SK-N-SH (cell line): ENCODE results near the gene ARV1. TPM values are rescaled to one million over a fixed set of nuclear protein-coding genes. Genes with fewer than 3 reads are reported as not detected.

Source experiments
- CTCF ChIA-PET: fragments of 300-600, 350-600 bp; formaldehyde crosslinking; extraction: SDS; loops from one replicate; lab custom pipeline; 2021; lab: Yijun Ruan, JAX
- POLR2A ChIA-PET: fragments of 350-600 bp; sonication (Branson Sonifier 250); formaldehyde crosslinking; extraction: SDS; loops from one replicate; lab custom pipeline; 2020; ENCODE audit warnings: antibody characterized with exemption, inconsistent platforms; lab: Yijun Ruan, JAX
- DNase-seq: peaks from one replicate; pipeline ENCODE4 v3.0.0; 2012
- H2AFZ ChIP-seq: fragments of 200-600 bp; sonication (generic); 2 replicates; pipeline ENCODE4 v1.8.1; 2016; ENCODE audit warnings: antibody characterized with exemption, mild to moderate bottlenecking, low read depth
- H3F3A ChIP-seq: fragments of 200-600 bp; sonication (generic); replicated peaks from 2 replicates; pipeline ENCODE3; 2016; ENCODE audit warnings: antibody characterized with exemption, mild to moderate bottlenecking; ENCODE audit not compliant: insufficient read depth
- H3K27ac ChIP-seq, 2 experiments: fragments of 200-500 bp in 1 of 2; fragments of 200-600 bp in 1 of 2; sonication (Bioruptor generic) in 1 of 2; sonication (generic), shearing (Covaris generic) in 1 of 2; 2 replicates each; pipeline versions ENCODE4 v1.5.1 to v1.6.1; 2014 to 2016; ENCODE audit warnings: low read depth in 2 of 2, inconsistent platforms in 1 of 2, low read length in 1 of 2, mild to moderate bottlenecking in 1 of 2, mixed read lengths in 1 of 2
- H3K27me3 ChIP-seq: fragments of 200-600 bp; sonication (generic), shearing (Covaris generic); 2 replicates; pipeline ENCODE4 v1.6.1; 2016; ENCODE audit warnings: mixed run types; ENCODE audit not compliant: insufficient read depth
- H3K36me3 ChIP-seq, 2 experiments: fragments of 200-500 bp in 1 of 2; fragments of 200-600 bp in 1 of 2; sonication (Bioruptor generic) in 1 of 2; sonication (generic) in 1 of 2; replicated peaks in 1 of 2; 2 replicates each; pipeline versions ENCODE3 to v1.5.1; 2014 to 2016; ENCODE audit warnings: low read length in 1 of 2, mild to moderate bottlenecking in 1 of 2; ENCODE audit not compliant: insufficient read depth in 2 of 2, control insufficient read depth in 1 of 2
- H3K4me1 ChIP-seq, 2 experiments: fragments of 200-500 bp in 1 of 2; fragments of 200-600 bp in 1 of 2; sonication (Bioruptor generic) in 1 of 2; sonication (generic), shearing (Covaris generic) in 1 of 2; 2 replicates each; pipeline versions ENCODE4 v1.5.1 to v1.6.1; 2014 to 2016; ENCODE audit warnings: low read depth in 1 of 2, low read length in 1 of 2, mixed run types in 1 of 2; ENCODE audit not compliant: insufficient read depth in 2 of 2, control insufficient read depth in 1 of 2
- H3K4me2 ChIP-seq: fragments of 200-600 bp; sonication (generic), shearing (Covaris generic); 2 replicates; pipeline ENCODE4 v1.6.1; 2017; ENCODE audit warnings: mixed run types
- H3K4me3 ChIP-seq, 2 experiments: fragments of 200-500 bp in 1 of 2; fragments of 200-600 bp in 1 of 2; sonication (Bioruptor generic) in 1 of 2; sonication (generic), shearing (Covaris generic) in 1 of 2; 2 replicates each; pipeline versions ENCODE4 v1.5.1 to v1.8.1; 2014 to 2016; ENCODE audit warnings: low read depth in 2 of 2, inconsistent platforms in 1 of 2, low read length in 1 of 2, mild to moderate bottlenecking in 1 of 2, mixed read lengths in 1 of 2, moderate library complexity in 1 of 2
- H3K79me2 ChIP-seq: fragments of 200-600 bp; sonication (generic); 2 replicates; pipeline ENCODE4 v1.8.1; 2017; ENCODE audit warnings: mild to moderate bottlenecking; ENCODE audit not compliant: insufficient read depth
- H3K9ac ChIP-seq: fragments of 200-600 bp; sonication (generic); 2 replicates; pipeline ENCODE4 v1.6.1; 2017; ENCODE audit warnings: mixed run types
- H3K9me2 ChIP-seq: fragments of 200-600 bp; sonication (generic); 2 replicates; pipeline ENCODE4 v1.6.1; 2017; ENCODE audit warnings: mixed run types
- H3K9me3 ChIP-seq: fragments of 200-600 bp; sonication (generic); 2 replicates; pipeline ENCODE4 v1.6.1; 2017; ENCODE audit warnings: mixed run types, mild to moderate bottlenecking, moderate library complexity
- H4K20me1 ChIP-seq: fragments of 200-600 bp; sonication (generic); 2 replicates; pipeline ENCODE4 v1.6.1; 2017; ENCODE audit warnings: mild to moderate bottlenecking, mixed run types; ENCODE audit not compliant: insufficient read depth
- ELF1 ChIP-seq: IDR thresholded peaks from 2 replicates; pipeline ENCODE4 v1.4.0; 2012
- EP300 ChIP-seq, 2 experiments: IDR thresholded peaks; 2 replicates each; pipeline versions ENCODE4 v1.4.0 to v1.6.1; 2012; ENCODE audit warnings: borderline replicate concordance in 1 of 2, low read depth in 1 of 2, low read length in 1 of 2
- EZH2phosphoT487 ChIP-seq: fragments of 200-600 bp; sonication (generic); IDR thresholded peaks from 2 replicates; pipeline ENCODE4 v1.6.1; 2017; ENCODE audit warnings: low read depth, mixed run types, mild to moderate bottlenecking, antibody characterized with exemption, moderate library complexity, borderline replicate concordance
- FOXJ3 ChIP-seq: sonication (generic); formaldehyde crosslinking; IDR thresholded peaks from 2 replicates; pipeline ENCODE4 v1.5.1; 2020; ENCODE audit warnings: mild to moderate bottlenecking, missing genetic modification reagents
- GATA2 ChIP-seq: sonication (generic); formaldehyde crosslinking; IDR thresholded peaks from 2 replicates; pipeline ENCODE4 v1.5.0; 2020; ENCODE audit warnings: mild to moderate bottlenecking, missing genetic modification reagents
- JUND ChIP-seq: IDR thresholded peaks from 2 replicates; pipeline ENCODE4 v1.4.0; 2012
- MXI1 ChIP-seq: IDR thresholded peaks from 2 replicates; pipeline ENCODE4 v1.6.1; 2012; ENCODE audit warnings: mild to moderate bottlenecking, low read depth, low read length, improper control_type of control experiment
- NRF1 ChIP-seq: IDR thresholded peaks from 2 replicates; pipeline ENCODE4 v1.6.1; 2012; ENCODE audit warnings: low read depth, mild to moderate bottlenecking, low read length
- PBX3 ChIP-seq: IDR thresholded peaks from 2 replicates; pipeline ENCODE4; 2012
- POLR2AphosphoS5 ChIP-seq: IDR thresholded peaks from 2 replicates; pipeline ENCODE4 v1.6.1; 2012; ENCODE audit warnings: low read depth, low read length
- RAD21 ChIP-seq: IDR thresholded peaks from 2 replicates; pipeline ENCODE4 v1.6.1; 2012; ENCODE audit warnings: mild to moderate bottlenecking, low read length
- RCOR1 ChIP-seq: fragments of 150-350 bp; IDR thresholded peaks from 2 replicates; pipeline ENCODE4 v1.6.1; 2017; ENCODE audit warnings: antibody characterized with exemption, low read length
- REST ChIP-seq: IDR thresholded peaks from 2 replicates; pipeline ENCODE4 v1.6.1; 2012; ENCODE audit warnings: mild to moderate bottlenecking, low read depth, low read length, moderate library complexity
- RFX5 ChIP-seq: IDR thresholded peaks from 2 replicates; pipeline ENCODE4 v1.6.1; 2012; ENCODE audit warnings: mild to moderate bottlenecking, improper control_type of control experiment, low read length
- RXRA ChIP-seq: IDR thresholded peaks from 2 replicates; pipeline ENCODE4 v1.4.0; 2012; ENCODE audit warnings: low read depth, mild to moderate bottlenecking, borderline replicate concordance
- TAF1 ChIP-seq: IDR thresholded peaks from 2 replicates; pipeline ENCODE4 v1.6.1; 2012; ENCODE audit warnings: low read depth, mild to moderate bottlenecking, low read length, moderate library complexity, borderline replicate concordance
- TCF12 ChIP-seq: IDR thresholded peaks from 2 replicates; pipeline ENCODE4 v1.4.0; 2012
- TEAD4 ChIP-seq: IDR thresholded peaks from 2 replicates; pipeline ENCODE4 v1.4.0; 2012; ENCODE audit warnings: mild to moderate bottlenecking, borderline replicate concordance; ENCODE audit not compliant: insufficient read depth
- WGBS: methylation state at CpG from one replicate; pipeline ENCODE4 v1.1.6; 2017; ENCODE audit warnings: low lambda C conversion rate; 5-methylcytosine and 5-hydroxymethylcytosine counted together
- polyA plus RNA-seq, 3 experiments: library from polyadenylated mRNA; depleted of rRNA; stranded (reverse); fragments of >200 nt; gene quantifications; 2 replicates each; pipeline ENCODE4 v1.2.3, GENCODE V29; 2012

ARV1 gene
- polyA plus RNA-seq, 1 of the 3 experiments (the other 2 are of a cell fraction) = 26.7 TPM

- H2AFZ ChIP-seq = no peak overlapping the region
- H3K9me3 ChIP-seq = no peaks in the 10 kb centered on the region
- no peak overlapping the region for H3K4me3 ChIP-seq
- H3K9me2 ChIP-seq = no peaks in the 10 kb centered on the region
- no peak overlapping the region for H3K9ac ChIP-seq
- H4K20me1 ChIP-seq = no peaks in the 10 kb centered on the region
- ChIA-PET CTCF (interaction anchor here (1.4 kb wide), 1 partner anchor 12 kb away, joined by 5 read pairs; no protein-coding TSS in a partner anchor), POLR2A (no interaction called here)
- no peaks in the 10 kb centered on the region for H3F3A ChIP-seq
- H3K4me1 ChIP-seq = peaks cover 0 to 8% of the 10 kb centered on the region in 2 experiments; a peak in 2 of 4 replicates
- no peak overlapping the region for H3K27ac ChIP-seq
- WGBS = 56% methylated on average over 9 of the region's 9 CpGs
- no peak overlapping the region for H3K4me2 ChIP-seq
- H3K36me3 ChIP-seq = no peaks in the 10 kb centered on the region
- peaks cover 19% of the 10 kb centered on the region for H3K27me3 ChIP-seq
- H3K79me2 ChIP-seq = no peaks in the 10 kb centered on the region
- no peak for DNase-seq
- TF ChIP-seq EP300 (IDR thresholded peaks at IDR 0.05; ENCODE audit: borderline replicate concordance in 1 of 2, low read depth in 1 of 2, low read length in 1 of 2) (no peak), TCF12 (no peak), TEAD4 (no peak), RCOR1 (no peak), GATA2 (CRISPR knock-in tag) (no peak), NRF1 (no peak), RFX5 (no peak), TAF1 (no peak), FOXJ3 (CRISPR knock-in tag) (no peak)
Measured at GRCh38 chr1:231041719-231042261, 62.9 kb downstream of the ARV1 start.

DNA sequence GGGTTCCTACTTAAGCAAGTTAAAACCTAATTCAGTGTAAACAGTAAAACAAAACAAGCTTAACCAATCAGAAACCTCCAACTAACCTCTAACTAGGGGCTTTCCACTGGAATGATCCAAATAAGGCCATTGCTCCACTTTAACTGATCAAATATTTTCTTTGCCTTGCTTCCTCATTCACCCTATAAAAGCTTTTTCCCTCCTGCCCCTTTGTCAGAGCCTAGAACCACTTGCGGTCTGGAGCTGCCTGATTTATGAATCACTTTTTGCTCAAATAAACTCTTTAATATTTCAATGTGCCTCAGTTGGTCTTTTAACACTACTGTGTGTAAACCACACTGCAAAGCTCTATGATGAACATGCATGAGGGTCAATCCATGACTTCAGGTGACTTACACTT is 65.7 kb downstream of the ARV1 start:
- H3K9me3 ChIP-seq = no peaks in the 10 kb centered on the region
- no peaks in the 10 kb centered on the region for H3K79me2 ChIP-seq
- H4K20me1 ChIP-seq = no peaks in the 10 kb centered on the region
- no peak overlapping the region for H2AFZ ChIP-seq
- H3F3A ChIP-seq = no peaks in the 10 kb centered on the region
- H3K9me2 ChIP-seq = no peaks in the 10 kb centered on the region
- peaks cover 7% of the 10 kb centered on the region for H3K27me3 ChIP-seq
- H3K27ac ChIP-seq = no peak overlapping the region
- CTCF ChIA-PET = interaction anchor here (1.0 to 1.4 kb wide), 2 partner anchors 9 to 19 kb away, joined by 3 read pairs; no protein-coding TSS in a partner anchor
- DNase-seq = no peak
- peaks cover 0 to 2% of the 10 kb centered on the region in 2 experiments; a peak in 1 of 4 replicates for H3K4me1 ChIP-seq
- no peak overlapping the region for H3K4me2 ChIP-seq
- 38% methylated on average over 1 of the region's 1 CpG for WGBS
- H3K36me3 ChIP-seq = no peaks in the 10 kb centered on the region
- TF ChIP-seq TEAD4 (no peak), ELF1 (no peak), EZH2phosphoT487 (no peak), RAD21 (no peak), FOXJ3 (CRISPR knock-in tag) (no peak), PBX3 (no peak), EP300 (IDR thresholded peaks at IDR 0.05; ENCODE audit: borderline replicate concordance in 1 of 2, low read depth in 1 of 2, low read length in 1 of 2) (no peak), MXI1 (no peak), JUND (no peak), POLR2AphosphoS5 (no peak), GATA2 (CRISPR knock-in tag) (no peak), RXRA (no peak), REST (no peak)
- no peak overlapping the region for H3K4me3 ChIP-seq
- POLR2A ChIA-PET = no interaction called here
- H3K9ac ChIP-seq = no peak overlapping the region
